ENCODE data around the gene SLC6A9.

GRCh38 chr1:43983253-43983899 is 47.9 kb downstream of the SLC6A9 start:
- TF ChIP-seq CTCF (IDR thresholded peaks at IDR 0.05) (no peak), POLR2A (IDR thresholded peaks at IDR 0.05) (no peak)
